ENCODE data around the gene LIX1L.

Gene LIX1L

DNA sequence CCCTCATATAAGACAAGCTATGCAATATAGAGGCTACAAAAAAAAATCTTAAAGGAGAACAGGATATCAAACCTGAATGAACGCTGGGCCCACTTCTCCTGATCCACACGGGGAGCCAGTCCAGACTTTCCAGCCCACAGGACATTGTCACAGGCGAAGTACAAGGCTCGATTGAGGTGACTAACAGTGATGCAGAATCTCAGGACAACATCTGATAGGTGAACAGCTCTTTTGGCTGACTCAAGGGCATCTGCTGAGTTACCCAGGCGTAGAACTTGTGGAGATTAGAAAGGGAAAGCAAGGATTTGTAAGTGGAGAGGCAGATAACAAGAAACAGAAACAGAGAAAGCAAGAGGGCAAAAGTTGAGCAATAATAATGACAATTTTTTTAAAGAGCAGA lies 41.1 kb downstream of the LIX1L start:
- no peak for DNase-seq (ENCODE audit: extremely low read depth, low read depth)
- TF ChIP-seq, protein P1, sequence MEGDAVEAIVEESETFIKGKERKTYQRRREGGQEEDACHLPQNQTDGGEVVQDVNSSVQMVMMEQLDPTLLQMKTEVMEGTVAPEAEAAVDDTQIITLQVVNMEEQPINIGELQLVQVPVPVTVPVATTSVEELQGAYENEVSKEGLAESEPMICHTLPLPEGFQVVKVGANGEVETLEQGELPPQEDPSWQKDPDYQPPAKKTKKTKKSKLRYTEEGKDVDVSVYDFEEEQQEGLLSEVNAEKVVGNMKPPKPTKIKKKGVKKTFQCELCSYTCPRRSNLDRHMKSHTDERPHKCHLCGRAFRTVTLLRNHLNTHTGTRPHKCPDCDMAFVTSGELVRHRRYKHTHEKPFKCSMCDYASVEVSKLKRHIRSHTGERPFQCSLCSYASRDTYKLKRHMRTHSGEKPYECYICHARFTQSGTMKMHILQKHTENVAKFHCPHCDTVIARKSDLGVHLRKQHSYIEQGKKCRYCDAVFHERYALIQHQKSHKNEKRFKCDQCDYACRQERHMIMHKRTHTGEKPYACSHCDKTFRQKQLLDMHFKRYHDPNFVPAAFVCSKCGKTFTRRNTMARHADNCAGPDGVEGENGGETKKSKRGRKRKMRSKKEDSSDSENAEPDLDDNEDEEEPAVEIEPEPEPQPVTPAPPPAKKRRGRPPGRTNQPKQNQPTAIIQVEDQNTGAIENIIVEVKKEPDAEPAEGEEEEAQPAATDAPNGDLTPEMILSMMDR (IDR thresholded peaks at IDR 0.05; ENCODE audit: low read depth, low read length) = no peak

DNA sequence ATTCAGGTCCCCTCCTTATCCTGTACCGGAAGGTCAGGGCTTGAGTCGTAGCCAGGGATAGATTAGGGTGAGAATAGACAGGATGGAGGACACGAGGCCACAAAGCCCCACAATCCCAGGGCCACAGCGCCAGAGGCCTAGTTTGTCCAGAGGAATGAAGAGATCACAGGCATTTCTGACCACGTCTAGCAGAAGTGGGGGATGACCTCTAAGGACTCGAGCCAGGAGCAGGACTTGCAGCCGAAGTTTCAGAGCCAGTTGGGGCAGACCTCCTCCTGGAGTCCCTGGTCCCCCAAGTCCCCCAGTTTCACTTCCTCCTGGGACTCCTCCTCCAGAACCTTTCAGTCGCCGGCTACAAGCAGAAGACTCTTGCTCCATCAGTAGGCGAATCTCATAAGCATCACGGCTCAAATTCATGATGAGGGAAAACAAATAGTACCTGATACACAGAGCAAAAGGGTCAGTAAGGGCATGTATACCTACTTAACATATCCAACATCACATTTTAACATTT lies 45.6 kb downstream of the LIX1L start:
- no peak for DNase-seq (ENCODE audit: extremely low read depth, low read depth)
- TF ChIP-seq, protein P1 (IDR thresholded peaks at IDR 0.05; ENCODE audit: low read depth, low read length) = no peak

DNA sequence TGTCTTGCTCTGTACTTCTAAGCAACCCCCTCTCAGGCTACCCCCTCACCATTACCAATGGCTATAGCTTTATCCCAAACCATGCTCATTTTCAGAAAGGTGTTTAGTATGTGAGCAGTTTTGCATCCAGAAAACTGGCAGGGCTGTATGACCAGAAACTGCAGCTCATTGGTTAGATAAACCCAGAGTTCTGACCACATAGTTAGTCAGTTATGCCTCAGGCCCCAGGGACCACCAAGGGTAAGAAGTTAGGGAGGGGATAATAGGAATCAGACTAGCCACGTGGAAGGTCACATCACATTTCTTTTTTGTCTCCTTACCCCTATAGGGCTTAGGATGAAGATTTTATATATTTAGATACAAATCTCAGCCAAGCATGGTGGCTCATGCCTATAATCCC lies 49.2 kb downstream of the LIX1L start:
- no peak for DNase-seq (ENCODE audit: extremely low read depth, low read depth)
- TF ChIP-seq, protein P1 (IDR thresholded peaks at IDR 0.05; ENCODE audit: low read depth, low read length) = no peak

DNA sequence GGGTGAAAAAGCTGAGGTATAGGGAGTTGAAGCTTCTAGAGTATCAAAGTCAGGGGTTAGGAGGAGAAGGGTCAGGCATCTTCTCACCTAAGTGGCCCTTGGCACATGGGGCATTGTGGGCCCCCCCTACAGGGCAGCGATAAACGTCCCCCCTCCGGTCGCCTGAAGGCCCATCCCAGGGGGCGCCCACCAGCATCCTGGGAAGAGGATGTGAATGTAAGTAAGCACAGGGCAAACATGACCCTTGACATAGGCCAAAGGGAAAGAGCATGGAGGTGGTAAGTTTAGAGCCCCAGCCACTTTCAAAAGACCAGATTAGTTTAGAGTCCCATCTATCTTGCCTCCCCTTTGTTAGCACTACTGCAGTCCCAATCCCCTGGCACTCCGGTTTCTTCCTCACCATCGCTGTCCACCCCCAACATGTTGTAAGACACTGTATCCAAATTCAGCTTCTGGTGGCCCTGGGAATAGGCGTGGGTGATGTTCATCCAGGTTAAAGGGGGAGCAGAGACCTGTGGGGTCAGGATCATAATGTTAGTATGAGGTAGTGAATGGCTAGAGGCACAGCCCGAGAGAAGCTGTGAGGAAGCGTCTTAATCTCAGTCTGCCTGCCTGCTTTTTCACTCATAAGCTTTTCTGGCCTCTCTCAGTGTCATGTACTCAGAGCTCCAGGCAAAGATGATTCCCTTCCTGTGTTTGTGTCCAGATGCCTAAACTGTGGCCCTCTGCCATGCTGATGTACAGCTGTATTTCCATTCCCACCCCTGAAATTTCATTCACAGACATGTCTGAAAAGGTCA lies 50.7 kb downstream of the LIX1L start:
- TF ChIP-seq, protein P1 (IDR thresholded peaks at IDR 0.05; ENCODE audit: low read depth, low read length) = no peak
- DNase-seq (ENCODE audit: extremely low read depth, low read depth) = no peak

DNA sequence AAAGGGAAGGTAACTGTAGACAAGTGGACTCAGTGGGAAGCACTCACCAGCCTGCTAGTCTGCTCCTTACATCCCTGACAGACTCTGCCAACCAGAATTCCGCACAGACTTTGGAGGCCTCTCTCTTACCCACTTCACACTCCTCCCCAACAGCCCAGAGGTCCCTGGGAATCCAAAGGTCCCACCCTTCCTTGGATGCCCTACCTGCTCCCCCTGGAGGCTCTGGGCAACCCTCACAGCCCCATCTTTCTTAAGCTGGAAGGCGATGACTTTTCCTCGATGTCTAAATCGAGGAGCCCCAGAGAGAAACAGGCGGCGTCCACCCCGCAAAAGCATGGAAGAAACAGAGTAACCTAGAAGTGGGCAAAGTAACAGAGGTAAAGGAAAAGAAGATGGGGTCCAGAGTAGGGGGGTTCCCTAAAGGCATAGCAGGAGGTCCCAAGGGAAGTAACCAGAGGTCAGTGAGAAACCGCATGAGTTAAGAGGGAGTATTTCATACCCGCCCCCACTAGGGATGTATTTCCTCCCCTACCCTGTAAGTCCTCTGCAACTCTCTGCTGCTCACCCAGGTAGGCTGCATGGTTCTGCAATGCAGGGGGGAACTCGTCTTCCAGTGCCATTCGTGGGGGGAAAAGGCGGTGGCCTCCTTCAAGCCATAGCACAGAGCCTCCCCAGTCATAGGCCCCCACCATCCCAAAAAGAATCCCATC lies 56.4 kb downstream of the LIX1L start:
- TF ChIP-seq, protein P1 (IDR thresholded peaks at IDR 0.05; ENCODE audit: low read depth, low read length) = no peak
- no peak for DNase-seq (ENCODE audit: extremely low read depth, low read depth)

DNA sequence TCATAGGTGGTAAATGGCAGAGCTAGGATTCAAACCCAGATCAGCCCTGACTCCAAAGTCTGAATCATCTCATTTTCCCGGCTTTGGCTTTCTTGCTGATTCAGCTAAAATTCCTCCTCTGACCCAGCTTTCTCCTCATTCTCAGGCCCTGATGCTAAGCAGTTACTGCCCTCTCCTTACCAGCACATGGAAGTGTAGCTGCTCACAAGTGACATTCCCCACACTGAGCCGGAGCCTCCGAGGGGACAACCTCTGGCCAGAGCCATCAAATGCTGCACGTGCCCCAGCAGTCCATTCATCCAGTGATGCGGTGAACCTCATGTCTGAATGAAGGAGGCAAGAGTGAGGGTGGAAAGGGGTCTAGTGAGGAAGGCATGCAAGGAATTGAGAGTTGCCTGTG lies 59.1 kb downstream of the LIX1L start:
- DNase-seq (ENCODE audit: extremely low read depth, low read depth) = no peak
- TF ChIP-seq, protein P1 (IDR thresholded peaks at IDR 0.05; ENCODE audit: low read depth, low read length) = no peak

DNA sequence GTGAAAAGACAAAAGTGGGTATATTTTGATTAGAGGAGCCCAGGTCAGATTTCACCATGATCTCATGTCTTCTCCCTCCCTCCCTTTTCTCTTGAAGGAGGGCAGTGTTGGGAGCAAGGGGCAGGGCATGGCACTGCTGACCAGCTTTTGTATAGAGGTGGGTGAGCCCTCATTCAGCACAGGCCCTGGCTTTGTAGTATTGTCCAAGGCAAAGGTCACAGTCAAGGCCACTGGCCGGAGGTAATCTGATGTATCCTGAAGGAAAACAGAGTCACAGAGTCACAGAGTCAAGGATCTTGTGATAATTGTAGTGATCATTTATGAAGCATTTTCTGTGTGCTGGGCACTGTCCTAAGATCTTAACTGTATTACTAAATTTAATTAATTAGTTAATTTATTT lies 59.8 kb downstream of the LIX1L start:
- TF ChIP-seq, protein P1 (IDR thresholded peaks at IDR 0.05; ENCODE audit: low read depth, low read length) = no peak

More for the DNA sequence above, 59.8 kb downstream of the LIX1L start:
- DNase-seq (ENCODE audit: extremely low read depth, low read depth) = no peak

All from AG09319 (cell line).